K562 (cell line): Measurements from ENCODE around the gene FHIP1B. TPM values are rescaled to one million over a fixed set of nuclear protein-coding genes. Genes with fewer than 3 reads are reported as not detected.

ENCODE experiments used
- ATAC-seq: fragments of 200-7000 bp; cut with Tn5 transposase; 3 replicates; pipeline ENCODE4 v1.9.1; 2020; ENCODE audit warnings: moderate library complexity
- BruUV-seq: library from RNA; stranded (reverse); fragments of 400-500 nt; replicated peaks from 2 replicates; lab custom pipeline; 2021; lab: Mats Ljungman, UMichigan
- CTCF ChIA-PET: fragments of 300-600 bp; formaldehyde crosslinking; extraction: SDS; loops from one replicate; lab custom pipeline; 2021; ENCODE audit warnings: low intra/inter-chr PET ratio; lab: Yijun Ruan, JAX
- POLR2A ChIA-PET: fragments of 300-600, 350-650 bp; sonication (Branson Sonifier 250); formaldehyde crosslinking; extraction: SDS; loops from one replicate; lab custom pipeline; 2021; ENCODE audit warnings: antibody characterized with exemption, inconsistent platforms; lab: Yijun Ruan, JAX
- DNase-seq, 4 experiments: peaks; one replicate each; pipeline versions ENCODE4 v3.0.0 to v3.0.0-alpha.2; 2011 to 2018; ENCODE audit warnings: low spot score in 3 of 4, mixed read lengths in 3 of 4; ENCODE audit errors: extremely low read depth in 1 of 4
- FAIRE-seq: peaks from 2 replicates; lab custom pipeline; 2011; peaks lifted over from hg19 to GRCh38; lab: Jason Lieb, UNC
- H2AFZ ChIP-seq: 2 replicates; pipeline ENCODE4 v1.6.0; 2011; ENCODE audit warnings: low read depth, low read length, control low read depth, inconsistent platforms
- H3K27ac ChIP-seq: fragments of 200-600 bp; 3 replicates; pipeline ENCODE4 v1.8.0; 2011; ENCODE audit warnings: low read depth, mild to moderate bottlenecking, control low read depth, inconsistent platforms, low read length, moderate library complexity, mixed read lengths; ENCODE audit errors: extremely low read depth
- H3K27me3 ChIP-seq, 2 experiments: fragments of 300-600 bp in 1 of 2; 2 replicates in 1 of 2; 3 replicates in 1 of 2; pipeline versions ENCODE4 v1.6.0 to v1.8.0; 2011; ENCODE audit warnings: inconsistent platforms in 2 of 2, low read length in 2 of 2, mild to moderate bottlenecking in 1 of 2, mixed read lengths in 1 of 2, moderate library complexity in 1 of 2; ENCODE audit not compliant: control insufficient read depth in 2 of 2, insufficient read depth in 2 of 2
- H3K36me3 ChIP-seq: fragments of 300-600 bp; 3 replicates; pipeline ENCODE4 v1.8.0; 2011; ENCODE audit warnings: mild to moderate bottlenecking, low read length, inconsistent platforms; ENCODE audit not compliant: control insufficient read depth, insufficient read depth
- H3K4me1 ChIP-seq, 2 experiments: fragments of 200-600 bp in 1 of 2; replicated peaks in 1 of 2; 2 replicates in 1 of 2; 3 replicates in 1 of 2; pipeline versions ENCODE4 v1.5.1 to v1.8.0; 2011; ENCODE audit warnings: inconsistent platforms in 2 of 2, low read length in 2 of 2, mild to moderate bottlenecking in 1 of 2, mixed read lengths in 1 of 2, moderate library complexity in 1 of 2; ENCODE audit not compliant: control insufficient read depth in 2 of 2, insufficient read depth in 2 of 2
- H3K4me2 ChIP-seq: 2 replicates; pipeline ENCODE4 v1.6.1; 2011; ENCODE audit warnings: low read length, control low read depth, inconsistent platforms, mixed read lengths; ENCODE audit not compliant: insufficient read depth
- H3K4me3 ChIP-seq: fragments of 200-600 bp; sonication (generic), shearing (Covaris generic); 2 replicates; pipeline ENCODE4 v1.5.1; 2016; ENCODE audit warnings: control low read depth, inconsistent platforms
- H3K79me2 ChIP-seq: fragments of 200-600 bp; 3 replicates; pipeline ENCODE4 v1.8.0; 2011; ENCODE audit warnings: low read length, inconsistent platforms; ENCODE audit not compliant: control insufficient read depth, insufficient read depth
- H3K9ac ChIP-seq, 2 experiments: 2 replicates each; pipeline versions ENCODE4 v1.6.0 to v1.6.1; 2011; ENCODE audit warnings: low read depth in 2 of 2, low read length in 2 of 2, control low read depth in 1 of 2, inconsistent platforms in 1 of 2, mild to moderate bottlenecking in 1 of 2, mixed read lengths in 1 of 2; ENCODE audit not compliant: insufficient read depth in 1 of 2
- H3K9me1 ChIP-seq: one replicate; pipeline ENCODE4 v1.6.0; 2011; ENCODE audit warnings: inconsistent platforms, mild to moderate bottlenecking, low read length, moderate library complexity; ENCODE audit not compliant: control insufficient read depth, insufficient read depth
- H3K9me3 ChIP-seq: replicated peaks from 2 replicates; pipeline ENCODE4 v1.5.1; 2011; ENCODE audit warnings: low read depth, low read length, inconsistent platforms; ENCODE audit not compliant: control insufficient read depth, insufficient read depth
- H4K20me1 ChIP-seq: replicated peaks from 2 replicates; pipeline ENCODE4 v1.6.1; 2011; ENCODE audit warnings: low read length, inconsistent platforms, mixed read lengths; ENCODE audit not compliant: control insufficient read depth, insufficient read depth
- ADNP ChIP-seq: fragments of 200-800 bp; sonication (Bioruptor generic); IDR thresholded peaks from 2 replicates; pipeline ENCODE4 v1.6.1; 2016; ENCODE audit warnings: missing genetic modification characterization, missing compliant biosample characterization
- BRCA1 ChIP-seq, 2 experiments: fragments of 450-650 bp in 1 of 2; sonication (generic) in 1 of 2; formaldehyde crosslinking in 1 of 2; IDR thresholded peaks; 2 replicates each; pipeline versions ENCODE4 v1.5.0 to v1.6.1; 2017 to 2020; ENCODE audit warnings: mild to moderate bottlenecking in 1 of 2, missing genetic modification reagents in 1 of 2
- CCNT2 ChIP-seq: IDR thresholded peaks from 2 replicates; pipeline ENCODE4 v1.6.1; 2011; ENCODE audit warnings: borderline replicate concordance, low read depth, mild to moderate bottlenecking, moderate library complexity, mixed read lengths, low read length; ENCODE audit not compliant: insufficient read length; ENCODE audit errors: extremely low read depth
- DNMT1 ChIP-seq: fragments of 450-650 bp; IDR thresholded peaks from 2 replicates; pipeline ENCODE4 v1.6.1; 2016; ENCODE audit warnings: antibody characterized with exemption, mild to moderate bottlenecking
- HSF4 ChIP-seq: fragments of 250-450 bp; sonication (Bioruptor Pico); IDR thresholded peaks from 2 replicates; pipeline ENCODE4 v2.1.2; 2022; ENCODE audit warnings: mild to moderate bottlenecking, moderate library complexity, borderline replicate concordance
- PHB ChIP-seq: fragments of 250-450 bp; sonication (Bioruptor Pico); IDR thresholded peaks from 2 replicates; pipeline ENCODE4 v1.5.0; 2021
- RCOR1 ChIP-seq, 2 experiments: IDR thresholded peaks; 2 replicates each; pipeline ENCODE4 v1.6.1; 2012; ENCODE audit warnings: low read depth in 2 of 2, low read length in 2 of 2, borderline replicate concordance in 1 of 2, improper control_type of control experiment in 1 of 2
- SIRT6 ChIP-seq: IDR thresholded peaks from one replicate; pipeline ENCODE4 v1.6.1; 2012; ENCODE audit warnings: low read depth, mild to moderate bottlenecking, control low read depth, inconsistent platforms, low read length, moderate library complexity
- ZNF143 ChIP-seq: sonication (generic); formaldehyde crosslinking; IDR thresholded peaks from 2 replicates; pipeline ENCODE4 v1.9.0; 2022; ENCODE audit warnings: mild to moderate bottlenecking, missing genetic modification reagents
- ZNF253 ChIP-seq: fragments of 250-450 bp; sonication (Bioruptor Pico); conservative IDR thresholded peaks from 2 replicates; pipeline ENCODE4 v1.6.1; 2021; ENCODE audit warnings: mild to moderate bottlenecking
- ZNF347 ChIP-seq: fragments of 450-650 bp; formaldehyde crosslinking; IDR thresholded peaks from 2 replicates; pipeline ENCODE4 v1.4.0; 2020; ENCODE audit warnings: low read depth, mild to moderate bottlenecking, moderate library complexity
- ZNF354B ChIP-seq: fragments of 250-450 bp; sonication (Bioruptor Pico); IDR thresholded peaks from 2 replicates; pipeline ENCODE4 v1.4.0; 2020
- ZNF384 ChIP-seq: IDR thresholded peaks from 2 replicates; pipeline ENCODE4 v1.6.1; 2012; ENCODE audit warnings: low read depth, low read length, improper control_type of control experiment
- ZNF41 ChIP-seq: fragments of 250-450 bp; sonication (Bioruptor Pico); conservative IDR thresholded peaks from 2 replicates; pipeline ENCODE4 v1.4.0; 2020; ENCODE audit warnings: mild to moderate bottlenecking
- ZNF589 ChIP-seq: fragments of 200-800 bp; sonication (Bioruptor generic); IDR thresholded peaks from 2 replicates; pipeline ENCODE4 v1.6.1; 2016; ENCODE audit warnings: low read depth, missing genetic modification characterization, missing compliant biosample characterization
- WGBS: fragments of 100-300 bp; shearing (Covaris generic); methylation state at CpG from one replicate; pipeline ENCODE4 v1.1.6; 2016; ENCODE audit warnings: low coverage, mixed read lengths; ENCODE audit not compliant: insufficient coverage; ENCODE audit errors: missing lambda C conversion rate; 5-methylcytosine and 5-hydroxymethylcytosine counted together
- in situ Hi-C: fragments of 300-500 bp; cut with MboI; formaldehyde crosslinking; loops from 4 replicates; pipeline ENCODE4 v1.15.0; 2018; ENCODE audit warnings: inconsistent platforms, mixed read lengths
- intact Hi-C: fragments of 100-400 bp; cut with micrococcal nuclease; formaldehyde crosslinking; loops from 2 replicates; pipeline ENCODE4 v1.14.2; 2022
- polyA plus RNA-seq, 8 experiments: library from polyadenylated mRNA; depleted of rRNA in 4 of 8; stranded (reverse) in 5 of 8; unstranded in 3 of 8; fragments of >200 nt; fragmentation: Nextera tagmentation in 2 of 8; fragmentation: Illumina TruSeq in 1 of 8; extraction: Ambion mirVana in 2 of 8; extraction: Trizol in 1 of 8; gene quantifications; 2 replicates each; pipeline versions ENCODE4 v1.2.1 to v1.2.3, GENCODE V29; 2011 to 2014; ENCODE audit warnings: inconsistent platforms in 1 of 8, missing spikeins in 1 of 8
- total RNA-seq, 7 experiments: library from RNA; depleted of rRNA in 6 of 7; stranded (reverse); fragments of >200 nt in 6 of 7; fragmentation: Illumina TruSeq in 2 of 7; extraction: Trizol in 2 of 7; gene quantifications; 2 replicates each; pipeline versions ENCODE4 v1.2.1 to v1.2.3, GENCODE V29; 2011 to 2021; ENCODE audit warnings: low replicate concordance in 1 of 7
- TF ChIP-seq, protein P1 (sequence below): fragments of 450-650 bp; IDR thresholded peaks from 2 replicates; pipeline ENCODE4 v1.7.0; 2016; ENCODE audit warnings: borderline replicate concordance
- TF ChIP-seq, protein P2 (sequence below): fragments of 250-450 bp; sonication (Bioruptor Pico); IDR thresholded peaks from 2 replicates; pipeline ENCODE4 v1.8.0; 2022; ENCODE audit warnings: moderate library complexity, mild to moderate bottlenecking, inconsistent platforms

The FHIP1B gene
- total and polyA plus RNA-seq, 9 of the 15 experiments (the other 6 are each of a cell fraction or from before 2014, with no cell fraction given) = 0.94 to 24.7 (median 15.6) TPM

- TF ChIP-seq CCNT2 (no peak), BRCA1 (IDR thresholded peaks at IDR 0.05) (no peak), BRCA1 (CRISPR knock-in tag; IDR thresholded peaks at IDR 0.05) (no peak), HSF4 (CRISPR knock-in tag) (no peak), ZNF253 (no peak), ADNP (tag) (no peak), PHB (CRISPR knock-in tag) (no peak), ZNF589 (CRISPR knock-in tag) (no peak), RCOR1 (IDR thresholded peaks at IDR 0.05; ENCODE audit: borderline replicate concordance in 1 of 2, low read depth in 2 of 2, low read length in 2 of 2) (no peak), ZNF41 (CRISPR knock-in tag) (no peak), DNMT1 (no peak), ZNF347 (CRISPR knock-in tag) (no peak), ZNF354B (no peak), ZNF384 (no peak), ZNF143 (CRISPR knock-in tag) (no peak), SIRT6 (no peak)
- TF ChIP-seq, protein P1, sequence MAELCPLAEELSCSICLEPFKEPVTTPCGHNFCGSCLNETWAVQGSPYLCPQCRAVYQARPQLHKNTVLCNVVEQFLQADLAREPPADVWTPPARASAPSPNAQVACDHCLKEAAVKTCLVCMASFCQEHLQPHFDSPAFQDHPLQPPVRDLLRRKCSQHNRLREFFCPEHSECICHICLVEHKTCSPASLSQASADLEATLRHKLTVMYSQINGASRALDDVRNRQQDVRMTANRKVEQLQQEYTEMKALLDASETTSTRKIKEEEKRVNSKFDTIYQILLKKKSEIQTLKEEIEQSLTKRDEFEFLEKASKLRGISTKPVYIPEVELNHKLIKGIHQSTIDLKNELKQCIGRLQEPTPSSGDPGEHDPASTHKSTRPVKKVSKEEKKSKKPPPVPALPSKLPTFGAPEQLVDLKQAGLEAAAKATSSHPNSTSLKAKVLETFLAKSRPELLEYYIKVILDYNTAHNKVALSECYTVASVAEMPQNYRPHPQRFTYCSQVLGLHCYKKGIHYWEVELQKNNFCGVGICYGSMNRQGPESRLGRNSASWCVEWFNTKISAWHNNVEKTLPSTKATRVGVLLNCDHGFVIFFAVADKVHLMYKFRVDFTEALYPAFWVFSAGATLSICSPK = no peak
- TF ChIP-seq, protein P2, sequence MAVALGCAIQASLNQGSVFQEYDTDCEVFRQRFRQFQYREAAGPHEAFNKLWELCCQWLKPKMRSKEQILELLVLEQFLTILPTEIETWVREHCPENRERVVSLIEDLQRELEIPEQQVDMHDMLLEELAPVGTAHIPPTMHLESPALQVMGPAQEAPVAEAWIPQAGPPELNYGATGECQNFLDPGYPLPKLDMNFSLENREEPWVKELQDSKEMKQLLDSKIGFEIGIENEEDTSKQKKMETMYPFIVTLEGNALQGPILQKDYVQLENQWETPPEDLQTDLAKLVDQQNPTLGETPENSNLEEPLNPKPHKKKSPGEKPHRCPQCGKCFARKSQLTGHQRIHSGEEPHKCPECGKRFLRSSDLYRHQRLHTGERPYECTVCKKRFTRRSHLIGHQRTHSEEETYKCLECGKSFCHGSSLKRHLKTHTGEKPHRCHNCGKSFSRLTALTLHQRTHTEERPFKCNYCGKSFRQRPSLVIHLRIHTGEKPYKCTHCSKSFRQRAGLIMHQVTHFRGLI (CRISPR knock-in tag) = no peak
- Histone ChIP-seq H3K9ac (no peak overlapping the region), H3K79me2 (no peaks in the 10 kb centered on the region), H3K4me1 (no peaks in the 10 kb centered on the region), H4K20me1 (no peaks in the 10 kb centered on the region), H3K27me3 (no peaks in the 10 kb centered on the region), H3K4me2 (no peak overlapping the region), H3K27ac (no peak overlapping the region), H3K4me3 (no peak overlapping the region), H2AFZ (no peak overlapping the region), H3K9me1 (no peaks in the 10 kb centered on the region), H3K36me3 (peaks cover 23% of the 10 kb centered on the region; the same call in 2 of the 3 replicates), H3K9me3 (no peaks in the 10 kb centered on the region)
- intact Hi-C loops = no loop called here
- in situ Hi-C loops = no loop called here
- BruUV-seq = no TSS peak
- CTCF ChIA-PET = no interaction called here
- ATAC-seq = no peak
- no peak for FAIRE-seq
- POLR2A ChIA-PET = interaction anchor here (0.9 kb wide), 1 partner anchor 14 kb away, joined by 3 read pairs; no protein-coding TSS in a partner anchor
- no peak for DNase-seq
- 77% methylated on average over 3 of the region's 3 CpGs for WGBS
These were observed 27.8 kb downstream of the FHIP1B start for GRCh38 chr11:6206456-6207180.
